Suppressor macrophage treated with lipopolysaccharide for 4 hours (primary cell): ENCODE data around the gene ARID3B.
"Not testable (repeated sequence)": the region's sequence is repeated elsewhere in the genome, so short reads cannot be mapped to it uniquely, and the experiment has no call there.

Experiments used
- DNase-seq: peaks from one replicate; pipeline ENCODE4 v3.0.0-alpha.2; 2020

The ARID3B gene, protein sequence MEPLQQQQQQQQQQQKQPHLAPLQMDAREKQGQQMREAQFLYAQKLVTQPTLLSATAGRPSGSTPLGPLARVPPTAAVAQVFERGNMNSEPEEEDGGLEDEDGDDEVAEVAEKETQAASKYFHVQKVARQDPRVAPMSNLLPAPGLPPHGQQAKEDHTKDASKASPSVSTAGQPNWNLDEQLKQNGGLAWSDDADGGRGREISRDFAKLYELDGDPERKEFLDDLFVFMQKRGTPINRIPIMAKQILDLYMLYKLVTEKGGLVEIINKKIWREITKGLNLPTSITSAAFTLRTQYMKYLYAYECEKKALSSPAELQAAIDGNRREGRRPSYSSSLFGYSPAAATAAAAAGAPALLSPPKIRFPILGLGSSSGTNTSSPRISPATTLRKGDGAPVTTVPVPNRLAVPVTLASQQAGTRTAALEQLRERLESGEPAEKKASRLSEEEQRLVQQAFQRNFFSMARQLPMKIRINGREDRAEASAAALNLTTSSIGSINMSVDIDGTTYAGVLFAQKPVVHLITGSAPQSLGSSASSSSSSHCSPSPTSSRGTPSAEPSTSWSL

DNA sequence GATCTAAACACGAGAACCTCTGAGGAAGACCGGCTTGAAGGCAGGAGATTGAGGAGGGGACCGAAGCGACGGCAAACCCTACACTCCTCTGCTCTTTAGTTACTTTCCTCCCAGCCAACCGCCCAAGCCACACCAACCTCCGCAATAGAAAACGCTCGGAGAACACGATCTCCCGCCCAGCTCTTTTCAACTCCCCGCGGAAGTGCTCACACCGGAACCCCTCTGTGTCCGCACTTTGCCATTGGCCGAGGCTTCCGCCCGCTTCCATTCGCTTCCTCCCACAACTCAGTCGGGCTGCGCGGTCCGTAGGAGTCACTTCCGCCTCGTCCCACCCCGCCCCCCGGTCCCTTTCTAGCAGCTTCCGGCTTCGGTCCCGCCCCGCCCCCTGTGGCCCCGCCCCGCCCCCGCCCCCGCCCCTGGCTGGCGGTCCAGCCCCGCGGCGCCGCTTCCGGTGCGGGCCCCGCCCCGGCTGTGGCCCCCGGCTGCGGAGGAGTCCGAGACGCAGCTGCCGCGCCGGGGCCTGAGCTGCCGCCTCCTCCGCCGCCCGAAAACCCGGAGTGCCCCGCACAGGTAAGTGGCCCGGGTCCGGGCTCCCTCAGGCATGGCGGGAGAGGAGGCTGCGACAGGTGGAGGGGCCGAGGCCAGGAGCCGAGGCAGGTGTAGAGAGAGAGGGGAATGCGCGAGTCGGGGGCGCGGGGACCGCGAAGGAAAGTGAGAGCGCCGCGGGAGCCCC, at the start of gene ARID3B:
ARID3B (plus strand) TSS at position 460 of the 733 bp plus-strand sequence. CDS start 2,717 bp downstream, outside the sequence.
- DNase-seq: peak; percentile 99

DNA sequence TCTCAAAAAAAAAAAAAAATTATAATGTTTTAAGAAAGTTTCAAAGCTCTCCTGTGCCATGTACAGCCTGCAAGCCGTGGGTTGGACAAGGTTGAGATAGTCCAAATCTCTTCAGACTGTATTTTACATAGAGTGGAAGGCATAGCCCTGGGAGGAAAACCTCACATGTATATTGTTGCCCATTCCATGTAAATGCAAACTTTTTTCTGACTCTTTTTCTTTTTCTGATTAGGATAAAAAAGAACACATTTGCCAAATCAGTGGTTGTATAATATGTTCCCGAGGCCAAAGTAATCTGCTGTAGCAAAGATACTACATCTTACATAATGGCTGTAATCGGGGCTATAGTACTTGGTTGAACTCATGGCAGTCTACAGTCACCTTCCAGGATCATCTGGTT, 44.4 kb upstream of the ARID3B start:
- DNase-seq: no peak

DNA sequence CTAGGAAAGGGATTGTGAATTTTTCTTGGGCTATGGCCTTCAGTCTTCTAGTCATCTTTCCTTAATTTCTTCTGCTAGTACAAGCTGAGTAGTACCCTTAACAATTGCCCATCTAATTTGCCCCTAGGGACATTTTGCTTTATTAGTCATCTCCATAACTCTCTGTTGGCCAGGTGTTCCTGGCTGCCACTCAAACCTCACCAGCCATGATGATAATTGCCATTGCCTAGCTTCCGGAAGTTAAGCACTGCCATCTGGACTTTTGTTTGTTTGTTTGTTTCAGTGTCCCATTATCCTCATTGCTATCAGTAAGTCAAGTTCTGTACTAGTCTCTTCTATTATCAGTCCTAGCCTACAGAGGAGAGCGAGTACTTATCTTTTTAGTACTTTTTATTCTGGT, 43.4 kb upstream of the ARID3B start:
- DNase-seq: no peak

DNA sequence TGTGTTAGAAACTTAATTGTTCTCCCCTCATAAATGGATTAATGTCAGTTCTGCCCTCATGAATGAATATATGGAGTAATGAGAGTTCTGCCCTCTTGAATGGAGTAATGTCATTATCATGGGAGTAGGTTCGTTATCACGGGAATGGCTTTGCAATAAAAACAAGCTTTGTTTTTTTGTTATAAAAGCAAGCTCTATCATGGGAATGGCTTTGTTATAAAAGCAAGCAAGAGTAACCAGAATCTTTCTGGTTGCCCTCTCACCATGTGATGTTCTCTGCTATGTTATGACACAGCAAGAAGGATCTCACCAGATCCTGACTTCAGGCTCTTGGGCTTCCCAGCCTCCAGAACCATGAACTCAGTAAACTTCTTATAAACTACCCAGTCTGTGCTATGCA, 41.7 kb upstream of the ARID3B start:
- DNase-seq: no peak

DNA sequence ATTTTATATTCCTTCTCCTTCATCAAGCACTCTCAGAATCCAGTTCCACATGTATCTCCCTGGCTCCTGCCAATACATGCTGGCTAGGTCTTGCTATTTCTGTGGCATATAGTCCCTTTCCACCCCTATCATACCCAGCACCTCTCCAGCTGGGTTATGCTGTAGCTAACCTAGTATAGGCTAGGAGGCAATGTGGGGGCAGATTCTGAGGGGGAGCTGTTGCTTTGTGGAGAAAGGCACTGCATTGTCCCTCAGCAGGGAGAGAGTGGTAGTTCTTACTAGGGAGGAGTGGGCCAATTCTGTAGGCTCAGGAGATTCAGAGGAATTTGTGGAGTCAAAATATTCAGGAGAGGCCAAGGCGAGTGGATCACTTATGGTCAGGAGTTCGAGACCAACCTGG, 40.6 kb upstream of the ARID3B start:
- no peak for DNase-seq

DNA sequence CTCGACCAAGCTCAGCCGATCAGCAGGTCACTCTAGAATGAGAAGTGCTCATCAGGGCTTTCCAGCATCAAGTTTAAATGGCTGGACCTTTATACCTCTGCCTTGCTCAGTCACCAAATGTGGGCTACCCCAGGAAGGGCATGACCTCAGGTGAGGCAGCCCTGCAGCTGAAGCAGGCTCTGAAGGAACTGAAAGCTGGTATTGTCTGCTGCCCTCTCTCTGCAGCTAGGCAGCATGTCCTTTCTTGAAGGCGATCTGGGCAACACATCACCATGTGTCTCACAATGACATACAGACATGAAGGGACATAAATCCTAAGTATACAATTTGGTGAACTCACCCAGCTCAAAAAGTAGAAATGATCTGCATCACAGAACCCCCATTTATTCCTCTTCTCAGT, 38.7 kb upstream of the ARID3B start:
- DNase-seq: no peak

DNA sequence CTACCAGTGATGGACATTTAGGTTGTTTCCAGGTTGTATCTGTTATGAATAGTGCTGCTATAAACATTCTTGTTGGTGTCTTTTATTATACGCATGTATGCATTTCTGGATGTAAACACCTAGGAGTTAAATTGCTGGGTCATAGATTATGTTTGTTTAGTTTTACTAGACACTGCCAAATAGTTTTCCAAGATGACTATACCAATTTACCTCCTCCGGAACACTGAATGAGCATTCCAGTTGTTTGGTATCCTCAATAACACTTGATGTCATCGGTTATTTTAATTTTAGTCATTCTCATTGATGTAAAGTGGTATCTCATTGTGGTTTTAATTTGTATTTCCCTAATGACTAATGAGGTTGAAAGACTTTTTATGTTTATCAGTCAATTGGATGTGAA, 36.6 kb upstream of the ARID3B start:
- DNase-seq: no peak

DNA sequence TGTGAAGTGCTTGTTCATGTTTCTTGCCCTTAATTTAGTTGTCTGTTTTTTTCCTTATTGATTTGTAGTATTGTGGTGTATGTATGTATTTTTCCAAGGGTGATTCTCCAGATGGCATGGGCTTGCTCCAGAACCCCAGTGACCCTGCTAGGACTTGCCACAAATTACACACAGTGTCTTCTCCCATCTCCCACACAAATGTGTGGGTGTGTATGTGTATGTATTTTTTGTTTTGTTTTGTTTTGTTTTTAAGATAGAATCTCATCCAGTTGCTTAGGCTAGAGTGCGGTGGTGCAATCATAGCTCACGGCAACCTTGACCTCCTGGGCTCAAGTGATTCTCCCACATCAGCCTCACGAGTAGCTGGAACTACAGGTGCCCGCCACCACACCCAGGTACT, 36.2 kb upstream of the ARID3B start:
- DNase-seq: no peak

DNA sequence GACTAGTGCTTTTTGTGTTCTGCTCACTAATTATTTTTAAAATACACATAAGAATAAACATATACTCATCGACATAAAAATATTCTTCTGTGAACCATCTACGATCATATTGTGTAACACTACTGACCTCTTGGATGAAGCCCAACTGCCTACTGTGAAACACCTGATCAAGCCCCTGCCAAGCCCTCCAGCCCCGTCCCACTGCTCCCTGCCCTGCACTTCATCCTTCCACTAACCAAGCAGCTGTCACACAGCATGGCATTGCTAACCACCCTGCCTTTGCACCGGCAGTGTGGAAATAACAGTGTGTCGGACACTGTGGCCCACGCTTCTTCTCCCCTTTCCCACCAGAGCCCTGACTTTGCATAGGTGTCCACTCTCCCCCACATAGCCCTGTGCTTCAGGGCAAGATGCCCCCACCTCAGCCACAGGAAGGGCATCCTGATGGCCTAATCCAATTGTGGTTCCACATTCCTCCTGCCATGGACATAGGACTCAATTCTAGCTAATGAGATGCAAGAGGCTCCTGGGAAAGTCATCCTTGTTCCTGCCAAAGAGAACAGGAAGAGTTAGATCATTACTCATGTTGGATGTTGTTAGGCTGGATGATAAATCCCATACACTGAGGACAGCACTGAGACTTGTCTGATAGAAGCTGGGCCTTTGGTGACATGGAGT, 35.0 kb upstream of the ARID3B start:
- DNase-seq: no peak

DNA sequence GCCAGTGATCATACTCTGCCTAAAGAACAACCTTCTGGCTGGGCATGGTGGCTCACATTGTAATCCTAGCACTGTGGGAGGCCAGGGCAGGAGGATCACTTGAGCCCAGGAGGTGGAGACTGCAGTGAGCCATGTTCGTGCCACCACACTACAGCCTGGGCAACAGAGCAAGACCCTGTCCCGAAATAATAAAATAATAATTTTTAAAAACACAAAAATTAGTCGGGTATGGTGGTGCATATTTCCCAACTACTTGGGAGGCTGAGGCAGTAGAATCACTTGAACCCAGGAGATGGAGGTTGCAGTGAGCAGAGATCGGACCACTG, 34.5 kb upstream of the ARID3B start:
- no peak for DNase-seq

DNA sequence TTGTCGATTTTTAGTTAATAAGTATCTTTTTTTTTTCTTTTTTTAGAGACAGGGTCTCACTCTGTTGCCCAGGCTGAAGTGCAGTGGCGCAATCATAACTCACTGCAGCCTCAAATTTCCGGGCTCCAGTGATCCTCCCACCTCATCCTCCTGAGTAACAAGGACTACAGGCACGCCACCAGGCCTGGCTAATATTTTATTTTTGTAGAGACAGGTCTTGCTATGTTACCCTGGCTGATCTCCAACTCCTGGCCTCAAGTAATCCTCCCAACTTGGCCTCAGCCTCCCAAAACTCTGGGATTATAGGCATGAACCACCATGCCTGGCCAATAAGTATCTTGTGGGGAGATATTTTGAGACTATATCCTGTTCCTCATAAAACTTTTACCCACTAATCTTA, 29.4 kb upstream of the ARID3B start:
- peak; percentile 47 for DNase-seq

DNA sequence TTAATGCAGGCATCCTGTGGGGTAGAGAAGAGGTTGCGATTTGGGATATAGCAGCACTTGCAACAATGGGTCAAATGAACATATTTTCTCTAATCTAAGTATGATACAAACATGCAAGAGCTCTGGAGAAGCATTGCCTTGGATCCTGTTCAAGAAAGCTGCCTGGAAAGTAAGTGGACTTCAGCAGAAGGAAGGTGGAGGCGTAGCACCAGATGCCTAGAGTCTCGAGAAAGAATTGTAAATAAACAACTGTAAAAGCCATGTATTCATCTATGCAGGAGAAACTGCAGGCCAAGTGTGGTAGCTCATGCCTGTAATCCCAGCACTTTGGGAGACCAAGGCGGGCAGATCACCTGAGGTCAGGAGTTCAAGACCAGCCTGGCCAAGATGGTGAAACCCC, 27.0 kb upstream of the ARID3B start:
- not testable (repeated sequence) for DNase-seq

DNA sequence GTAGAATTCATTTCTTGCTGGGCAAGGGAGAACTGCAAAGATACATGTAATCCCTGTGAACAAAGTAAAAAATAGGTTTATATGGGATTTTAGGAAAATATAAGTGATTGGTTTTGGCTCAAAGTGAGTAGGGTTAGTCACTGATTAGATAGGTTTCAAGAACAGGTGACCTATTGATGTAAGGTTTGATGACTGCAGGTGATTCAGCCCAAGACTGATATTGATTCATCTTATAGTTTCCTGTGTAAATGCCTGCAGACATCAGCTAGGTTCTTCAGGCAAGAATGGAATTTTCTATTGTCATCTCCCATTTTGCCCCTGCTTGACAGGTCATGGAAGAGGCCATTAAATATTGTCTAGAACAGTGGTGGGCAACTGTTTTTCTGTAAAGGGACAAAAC, 23.9 kb upstream of the ARID3B start:
- no peak for DNase-seq

DNA sequence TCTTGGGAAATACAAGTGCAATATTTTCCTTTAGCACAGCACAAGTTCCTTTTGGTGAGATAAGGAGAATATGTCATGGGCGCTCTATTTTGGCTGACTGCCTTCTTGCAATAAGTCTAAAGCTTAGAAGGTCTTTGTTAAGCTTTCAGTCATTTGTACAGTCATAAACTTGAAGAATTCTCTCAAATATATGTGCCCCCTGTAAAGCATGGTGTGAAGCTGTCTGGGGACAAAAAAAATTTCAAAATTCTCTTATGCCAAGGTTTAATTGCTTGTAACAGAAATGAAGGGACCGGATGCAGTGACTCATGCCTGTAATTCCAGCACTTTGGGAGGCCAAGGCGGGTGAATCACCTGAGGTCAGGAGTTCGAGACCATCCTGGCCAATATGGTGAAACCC, 21.7 kb upstream of the ARID3B start:
- DNase-seq: no peak

DNA sequence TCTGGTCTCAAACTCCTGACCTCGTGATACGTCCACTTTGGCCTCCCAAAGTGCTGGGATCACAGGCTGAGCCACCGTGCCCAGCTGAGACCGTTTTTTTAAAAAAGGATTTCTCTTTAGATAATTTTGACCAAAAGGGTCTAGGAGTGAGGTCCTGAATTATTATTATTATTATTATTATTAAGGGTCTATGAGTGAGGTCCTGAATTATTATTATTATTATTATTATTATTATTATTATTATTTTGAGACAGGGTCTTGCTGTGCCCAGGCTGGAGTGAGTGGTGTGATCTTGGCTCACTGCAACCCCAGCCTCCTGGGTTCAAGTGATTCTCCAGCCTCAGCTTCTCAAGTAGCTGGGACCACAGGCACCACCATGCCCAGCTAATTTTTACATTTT, 20.6 kb upstream of the ARID3B start:
- no peak for DNase-seq

DNA sequence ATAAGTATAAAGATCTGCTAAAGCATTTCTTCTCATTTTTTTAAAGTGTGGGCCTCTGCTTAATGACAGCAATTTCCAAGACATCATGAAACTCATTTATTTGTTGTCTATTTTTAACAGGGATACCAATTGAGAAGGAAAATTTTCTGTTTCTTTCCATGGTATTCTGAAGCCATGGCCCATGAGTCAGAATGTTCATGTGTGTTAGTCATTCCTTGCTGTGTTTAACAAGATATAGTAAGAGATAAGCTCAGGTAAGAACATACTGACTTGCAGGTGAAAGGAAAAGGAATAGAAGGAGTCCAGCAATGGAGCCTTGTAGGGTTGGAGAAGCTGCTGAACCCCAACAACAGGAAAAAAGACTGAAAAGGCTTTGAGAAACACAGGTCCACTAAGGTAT, 17.0 kb upstream of the ARID3B start:
- DNase-seq: no peak

DNA sequence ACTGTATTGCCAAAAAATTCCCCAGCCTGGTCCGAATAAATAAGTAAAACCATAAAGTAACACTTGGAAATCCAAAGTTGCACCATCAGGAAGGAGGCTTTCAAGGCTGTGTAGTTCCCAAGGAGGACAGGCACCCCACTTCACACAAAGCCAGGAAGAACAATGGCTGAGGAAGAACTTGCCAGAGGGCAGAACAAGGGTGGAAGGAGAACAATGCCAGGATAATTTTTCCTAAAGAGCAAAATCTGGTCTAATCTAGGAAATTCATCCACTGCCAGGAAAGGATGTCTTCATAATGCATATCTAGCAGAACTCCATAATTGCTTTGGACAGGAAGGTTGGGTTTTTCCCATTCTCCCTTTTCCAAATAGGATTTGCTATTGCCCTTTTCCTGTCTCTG, 15.7 kb upstream of the ARID3B start:
- DNase-seq: no peak

DNA sequence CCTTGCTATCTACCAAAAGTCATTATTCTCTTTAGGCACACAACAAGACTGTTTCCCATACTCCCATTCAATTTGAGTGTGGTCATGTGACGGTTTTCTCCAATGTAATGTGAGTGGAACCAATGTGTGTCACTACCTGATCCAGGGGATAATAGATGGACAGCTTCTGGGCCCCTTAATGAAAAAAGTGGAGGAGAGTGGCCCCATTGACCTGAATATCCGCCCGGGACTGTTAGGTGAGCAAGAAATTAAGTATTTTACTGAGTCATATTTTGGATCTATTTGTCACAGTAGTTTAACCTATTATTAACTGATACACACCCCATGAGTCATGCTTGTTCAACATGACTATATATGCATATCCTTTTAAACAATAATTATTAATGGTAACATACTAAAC, 15.1 kb upstream of the ARID3B start:
- DNase-seq: no peak

DNA sequence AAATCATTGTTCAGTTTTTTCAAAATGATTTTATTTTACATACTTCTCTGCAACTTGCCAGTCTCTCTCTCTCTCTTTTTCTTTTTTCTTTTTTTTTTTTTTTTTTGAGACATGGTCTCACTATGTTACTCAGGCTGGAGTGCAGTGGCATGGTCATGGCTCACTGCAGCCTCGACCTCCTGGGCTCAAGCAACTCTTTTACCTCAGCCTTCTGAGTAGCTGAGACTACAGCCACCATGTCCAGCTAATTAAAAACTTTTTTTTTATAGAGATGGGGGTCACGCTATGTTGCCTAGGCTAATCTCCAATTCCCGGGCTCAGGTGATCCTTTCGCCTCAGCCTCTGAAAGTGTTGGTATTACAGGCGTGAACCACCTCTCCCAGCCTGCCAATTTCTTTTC, 12.1 kb upstream of the ARID3B start:
- no peak for DNase-seq

DNA sequence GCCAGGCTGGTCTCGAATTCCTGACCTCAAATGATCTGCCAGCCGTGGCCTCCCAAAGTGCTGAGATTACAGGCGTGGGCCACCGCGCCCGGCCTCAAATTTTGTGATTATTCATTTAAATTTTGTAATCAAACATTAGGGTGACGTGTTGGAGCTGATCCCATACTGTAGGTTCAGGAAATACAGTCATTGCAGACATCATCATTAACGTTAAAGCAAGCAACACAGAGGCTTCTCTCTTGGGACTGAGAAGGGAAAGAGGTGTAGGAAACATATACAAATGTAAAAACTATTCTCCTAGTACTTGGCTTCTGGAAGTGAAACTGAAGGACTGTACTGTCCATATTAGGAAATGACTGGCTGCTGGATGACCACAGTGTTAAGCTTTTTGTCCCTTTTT, 11.1 kb upstream of the ARID3B start:
- peak; percentile 85 for DNase-seq

DNA sequence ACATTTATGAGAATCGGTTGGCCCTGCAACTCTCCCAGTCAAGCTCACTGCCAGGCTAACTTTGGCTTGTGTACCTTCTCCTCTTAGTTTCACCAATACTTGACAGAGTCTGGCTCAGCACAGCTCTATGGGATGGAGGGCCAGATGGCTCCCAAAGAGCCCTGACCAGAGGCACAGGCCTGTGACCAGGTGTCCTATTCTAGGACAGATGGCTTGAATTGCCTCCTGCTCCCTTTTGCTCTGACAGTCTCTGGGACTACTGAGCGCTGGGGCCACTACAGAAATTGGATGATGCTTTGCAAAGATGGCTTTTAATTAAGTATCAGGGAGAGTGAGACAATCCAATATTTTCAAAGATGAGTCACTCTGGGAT, 10.3 kb upstream of the ARID3B start:
- DNase-seq: no peak

DNA sequence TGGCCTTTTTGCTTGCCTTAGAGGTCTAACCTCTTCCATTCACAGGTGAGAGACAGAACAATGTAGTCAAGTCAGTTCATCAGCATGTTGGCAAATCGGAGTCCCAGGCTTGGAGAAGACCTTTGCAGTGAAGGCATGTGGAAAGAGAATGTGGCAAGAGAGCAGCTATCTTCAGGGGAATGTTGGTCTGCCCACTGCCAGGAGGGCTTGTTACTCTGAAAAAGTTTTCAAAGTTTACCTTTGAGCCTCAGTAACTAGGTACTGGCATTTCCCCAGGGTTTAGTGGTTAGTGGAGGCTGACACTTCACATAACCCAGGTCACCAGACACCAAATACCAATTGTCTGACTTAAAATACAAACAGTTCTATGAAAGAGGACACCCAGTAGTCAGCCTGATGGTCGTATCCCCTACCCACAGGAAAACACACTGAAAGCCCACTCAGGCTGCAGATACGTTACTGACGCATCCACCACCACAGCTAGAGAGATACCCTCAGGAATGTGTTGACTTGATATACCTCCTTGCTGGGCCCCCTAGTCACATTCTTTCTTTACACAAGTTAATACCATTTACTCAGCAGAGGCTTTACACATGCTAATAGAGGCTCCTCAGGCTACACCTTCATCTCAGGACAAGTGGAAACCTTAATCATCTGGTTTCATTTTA, 9.7 kb upstream of the ARID3B start:
- DNase-seq: no peak

DNA sequence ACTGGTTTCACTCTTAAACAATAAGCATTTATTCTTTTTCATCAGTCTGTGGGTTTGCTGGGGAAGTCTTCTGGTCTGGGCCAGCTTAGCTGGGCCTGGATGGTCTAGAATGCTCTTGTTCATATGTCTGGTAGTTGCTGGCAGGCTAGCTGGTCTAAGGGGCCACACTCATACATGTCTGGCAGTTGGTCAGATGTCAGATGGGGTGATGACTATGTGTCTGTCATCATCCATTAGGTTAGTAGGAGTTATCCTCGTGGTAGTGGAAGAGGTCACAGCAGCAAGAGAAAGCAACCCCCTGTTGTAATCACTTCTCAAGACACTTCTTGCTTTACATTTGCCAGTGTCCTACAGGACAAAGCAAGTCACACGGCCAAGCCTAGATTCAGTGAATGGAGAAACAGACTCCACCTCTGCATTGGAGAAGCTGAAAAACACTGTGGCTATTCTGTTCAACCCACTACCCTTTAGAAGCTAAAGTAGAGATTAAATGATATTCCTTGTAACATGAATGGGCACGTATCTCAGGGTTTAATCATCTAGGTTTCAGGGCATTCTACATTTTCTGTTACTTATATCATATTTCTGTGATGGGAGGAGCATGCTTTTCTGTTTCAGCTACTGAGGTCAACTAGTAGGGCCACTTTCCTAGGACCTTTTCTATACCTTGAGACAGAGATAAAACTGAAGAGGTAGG, 5.5 kb upstream of the ARID3B start:
- peak; percentile 86 for DNase-seq
